ENCODE measurements around the gene TICRR.

TICRR gene

DNA sequence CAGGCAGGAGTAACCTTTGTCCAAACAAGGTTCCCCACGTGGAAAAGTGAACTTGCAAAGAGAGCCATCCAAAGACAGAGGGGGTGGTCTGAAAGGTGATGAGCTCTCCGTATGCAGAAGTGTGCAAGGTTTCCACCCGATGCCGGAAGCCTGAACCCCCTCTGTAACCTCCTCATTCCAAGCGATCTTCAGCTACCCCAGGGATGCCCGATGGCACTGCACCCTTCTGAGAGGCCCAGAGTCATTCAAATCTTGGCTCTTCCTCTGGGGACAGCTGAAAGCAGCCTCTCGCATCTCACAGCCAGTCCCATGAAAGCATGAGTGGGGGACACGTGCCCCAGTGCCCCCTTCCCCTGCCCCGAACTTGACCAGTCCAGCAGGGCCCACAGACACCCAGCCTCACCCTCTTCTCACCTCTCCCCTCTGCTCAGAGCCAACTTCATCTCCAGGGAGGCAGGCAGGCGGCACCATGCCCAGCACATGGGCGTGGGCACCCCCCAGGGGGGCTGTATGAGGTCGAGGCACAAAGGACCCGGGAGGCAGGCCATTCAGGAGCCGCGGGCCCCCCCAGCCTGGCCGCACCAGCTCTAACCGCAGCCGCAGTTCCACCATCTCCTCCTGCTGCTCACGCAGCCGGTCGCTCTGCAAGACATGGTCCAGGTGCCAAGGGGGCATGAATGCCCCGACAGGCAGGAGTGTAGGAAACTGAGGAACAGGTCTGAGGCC is 71.3 kb downstream of the TICRR start:
- 92% methylated on average over 22 of the region's 22 CpGs for WGBS
- H3K36me3 ChIP-seq (ENCODE audit: insufficient read depth, low read length), result peaks cover 46% of the 10 kb centered on the region

DNA sequence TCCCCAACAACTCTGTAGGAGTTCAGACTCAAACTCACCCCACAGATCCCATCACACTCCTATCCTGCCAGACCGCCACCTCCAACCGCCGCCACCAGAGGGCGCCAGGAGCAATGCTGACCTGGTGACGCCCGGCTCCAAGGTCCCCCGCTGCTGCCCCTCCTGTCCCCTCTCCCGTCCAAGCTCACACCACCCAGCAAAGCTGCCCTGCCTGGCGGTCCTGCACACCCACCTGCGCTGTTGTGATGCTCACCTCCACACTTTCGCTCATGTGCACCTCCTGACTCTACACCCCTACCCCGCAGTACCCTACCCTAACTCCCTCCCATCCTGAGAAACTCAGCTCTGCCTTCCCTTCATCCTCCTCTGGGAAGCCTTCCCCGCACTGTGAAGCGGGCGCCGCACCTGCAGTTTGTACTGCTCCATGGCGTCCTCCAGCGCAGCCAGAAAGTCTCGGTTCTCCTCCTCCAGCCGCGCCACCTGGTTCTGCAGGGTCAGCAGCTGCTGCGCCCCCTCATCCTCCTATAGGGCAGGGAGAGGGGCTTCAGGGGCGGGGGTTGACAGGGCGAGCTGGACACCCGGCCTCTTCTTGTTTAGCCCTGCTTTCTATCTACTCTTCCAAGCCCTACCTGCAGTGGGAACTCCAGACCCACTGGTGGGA is 72.1 kb downstream of the TICRR start:
- H3K27me3 ChIP-seq (ENCODE audit: insufficient read depth, low read length), result no peaks in the 10 kb centered on the region
- no peak overlapping the region; the same call in 1 of the 2 replicates for H3K27ac ChIP-seq (ENCODE audit: low read depth, low read length)
- WGBS, result 55% methylated on average over 25 of the region's 25 CpGs
- H3K36me3 ChIP-seq (ENCODE audit: insufficient read depth, low read length), result peaks cover 41% of the 10 kb centered on the region
- no peaks in the 10 kb centered on the region for H3K4me1 ChIP-seq (ENCODE audit: insufficient read depth, low read length)
- no peak overlapping the region; the same call in 1 of the 2 replicates for H3K9ac ChIP-seq (ENCODE audit: low read depth, low read length)
- H3K9me3 ChIP-seq (ENCODE audit: insufficient read depth, low read depth, low read length), result no peaks in the 10 kb centered on the region
- H3K4me3 ChIP-seq (ENCODE audit: low read length), result peak overlapping the region; percentile 32; the same call in 1 of the 2 replicates

More for the DNA sequence above, 71.3 kb downstream of the TICRR start:
- no peaks in the 10 kb centered on the region for H3K27me3 ChIP-seq (ENCODE audit: insufficient read depth, low read length)
- no peaks in the 10 kb centered on the region for H3K4me1 ChIP-seq (ENCODE audit: insufficient read depth, low read length)
- H3K4me3 ChIP-seq (ENCODE audit: low read length), result no peak overlapping the region
- H3K9ac ChIP-seq (ENCODE audit: low read depth, low read length), result no peak overlapping the region
- H3K9me3 ChIP-seq (ENCODE audit: insufficient read depth, low read depth, low read length), result no peaks in the 10 kb centered on the region
- H3K27ac ChIP-seq (ENCODE audit: low read depth, low read length), result no peak overlapping the region

- H3K9me3 ChIP-seq (ENCODE audit: insufficient read depth, low read depth, low read length), result no peaks in the 10 kb centered on the region
- no peak overlapping the region for H3K4me3 ChIP-seq (ENCODE audit: low read length)
- H3K36me3 ChIP-seq (ENCODE audit: insufficient read depth, low read length), result peaks cover 35% of the 10 kb centered on the region
- H3K9ac ChIP-seq (ENCODE audit: low read depth, low read length), result no peak overlapping the region
- WGBS, result 96% methylated on average over 102 of the region's 102 CpGs
- H3K27me3 ChIP-seq (ENCODE audit: insufficient read depth, low read length), result no peaks in the 10 kb centered on the region
- no peaks in the 10 kb centered on the region for H3K4me1 ChIP-seq (ENCODE audit: insufficient read depth, low read length)
- no peak overlapping the region for H3K27ac ChIP-seq (ENCODE audit: low read depth, low read length)
Observed at GRCh38 chr15:89648106-89649012, 73.1 kb downstream of the TICRR start.

- Histone ChIP-seq H3K27me3 (ENCODE audit: insufficient read depth, low read length) (no peaks in the 10 kb centered on the region), H3K4me1 (ENCODE audit: insufficient read depth, low read length) (no peaks in the 10 kb centered on the region), H3K9ac (ENCODE audit: low read depth, low read length) (no peak overlapping the region), H3K4me3 (ENCODE audit: low read length) (no peak overlapping the region), H3K9me3 (ENCODE audit: insufficient read depth, low read depth, low read length) (no peaks in the 10 kb centered on the region), H3K27ac (ENCODE audit: low read depth, low read length) (no peak overlapping the region), H3K36me3 (ENCODE audit: insufficient read depth, low read length) (peaks cover 29% of the 10 kb centered on the region)
- WGBS, result 97% methylated on average over 37 of the region's 37 CpGs
Observed at GRCh38 chr15:89649013-89649625, 73.8 kb downstream of the TICRR start.

DNA sequence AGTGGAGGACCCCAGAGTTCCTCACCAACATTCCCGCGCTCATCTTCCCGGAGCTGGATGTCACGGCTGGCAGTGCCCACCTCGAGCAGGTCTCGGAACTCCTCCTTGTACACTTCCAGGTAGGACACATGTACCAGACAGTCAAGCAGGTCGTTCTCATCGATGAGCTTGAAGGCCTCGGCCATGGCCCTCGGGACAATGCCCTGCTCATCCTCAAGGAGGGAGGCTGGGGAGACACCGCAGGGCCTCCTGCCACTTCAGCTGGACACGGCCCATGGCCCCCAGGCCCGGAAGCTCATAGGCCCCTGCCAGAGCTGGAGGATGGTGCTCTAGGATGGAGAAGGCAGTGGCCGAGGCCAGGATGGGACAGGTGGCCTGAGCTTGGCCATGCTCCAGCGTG is 74.4 kb downstream of the TICRR start:
- WGBS, result 94% methylated on average over 15 of the region's 15 CpGs
- H3K27ac ChIP-seq (ENCODE audit: low read depth, low read length), result no peak overlapping the region
- H3K36me3 ChIP-seq (ENCODE audit: insufficient read depth, low read length), result peaks cover 25% of the 10 kb centered on the region
- H3K4me1 ChIP-seq (ENCODE audit: insufficient read depth, low read length), result no peaks in the 10 kb centered on the region
- H3K9ac ChIP-seq (ENCODE audit: low read depth, low read length), result no peak overlapping the region
- no peaks in the 10 kb centered on the region for H3K27me3 ChIP-seq (ENCODE audit: insufficient read depth, low read length)
- H3K4me3 ChIP-seq (ENCODE audit: low read length), result no peak overlapping the region
- no peaks in the 10 kb centered on the region for H3K9me3 ChIP-seq (ENCODE audit: insufficient read depth, low read depth, low read length)

- Histone ChIP-seq H3K27me3 (ENCODE audit: insufficient read depth, low read length) (no peaks in the 10 kb centered on the region), H3K36me3 (ENCODE audit: insufficient read depth, low read length) (peaks cover 12% of the 10 kb centered on the region; the same call in 1 of the 2 replicates), H3K27ac (ENCODE audit: low read depth, low read length) (no peak overlapping the region), H3K9me3 (ENCODE audit: insufficient read depth, low read depth, low read length) (no peaks in the 10 kb centered on the region), H3K4me1 (ENCODE audit: insufficient read depth, low read length) (no peaks in the 10 kb centered on the region), H3K9ac (ENCODE audit: low read depth, low read length) (no peak overlapping the region), H3K4me3 (ENCODE audit: low read length) (no peak overlapping the region)
- WGBS, result 78% methylated on average over 7 of the region's 7 CpGs
Observed at GRCh38 chr15:89652131-89652530, 76.9 kb downstream of the TICRR start.

- H3K4me3 ChIP-seq (ENCODE audit: low read length), result no peak overlapping the region
- H3K36me3 ChIP-seq (ENCODE audit: insufficient read depth, low read length), result peaks cover 12% of the 10 kb centered on the region; the same call in 1 of the 2 replicates
- no peak overlapping the region for H3K27ac ChIP-seq (ENCODE audit: low read depth, low read length)
- H3K4me1 ChIP-seq (ENCODE audit: insufficient read depth, low read length), result no peaks in the 10 kb centered on the region
- no peaks in the 10 kb centered on the region for H3K9me3 ChIP-seq (ENCODE audit: insufficient read depth, low read depth, low read length)
- WGBS, result 86% methylated on average over 16 of the region's 16 CpGs
- H3K27me3 ChIP-seq (ENCODE audit: insufficient read depth, low read length), result no peaks in the 10 kb centered on the region
- H3K9ac ChIP-seq (ENCODE audit: low read depth, low read length), result no peak overlapping the region
Observed at GRCh38 chr15:89652666-89653065, 77.4 kb downstream of the TICRR start.

DNA sequence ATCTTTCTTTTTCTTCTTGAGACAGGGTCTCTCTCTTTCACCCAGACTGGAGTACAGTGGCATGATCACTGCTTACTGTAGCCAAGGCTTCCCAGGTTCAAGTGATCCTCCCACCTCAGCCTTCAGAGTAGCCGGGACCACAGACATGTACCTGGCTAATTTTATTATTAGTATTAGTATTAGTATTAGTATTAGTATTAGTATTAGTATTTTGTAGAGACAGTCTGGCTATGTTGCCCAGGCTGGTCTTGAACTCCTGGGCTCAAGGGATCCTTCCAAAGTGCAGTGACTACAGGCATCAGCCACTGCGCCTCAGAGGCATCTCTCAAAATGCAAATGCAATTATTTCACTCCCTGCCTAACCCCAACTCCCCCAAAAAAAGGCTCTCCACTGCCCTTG is 78.3 kb downstream of the TICRR start:
- Histone ChIP-seq H3K27ac (ENCODE audit: low read depth, low read length) (no peak overlapping the region), H3K9ac (ENCODE audit: low read depth, low read length) (no peak overlapping the region), H3K4me1 (ENCODE audit: insufficient read depth, low read length) (no peaks in the 10 kb centered on the region), H3K4me3 (ENCODE audit: low read length) (no peak overlapping the region), H3K9me3 (ENCODE audit: insufficient read depth, low read depth, low read length) (no peaks in the 10 kb centered on the region), H3K36me3 (ENCODE audit: insufficient read depth, low read length) (peaks cover 12% of the 10 kb centered on the region; the same call in 1 of the 2 replicates), H3K27me3 (ENCODE audit: insufficient read depth, low read length) (no peaks in the 10 kb centered on the region)
- WGBS, result 97% methylated on average over 2 of the region's 2 CpGs

DNA sequence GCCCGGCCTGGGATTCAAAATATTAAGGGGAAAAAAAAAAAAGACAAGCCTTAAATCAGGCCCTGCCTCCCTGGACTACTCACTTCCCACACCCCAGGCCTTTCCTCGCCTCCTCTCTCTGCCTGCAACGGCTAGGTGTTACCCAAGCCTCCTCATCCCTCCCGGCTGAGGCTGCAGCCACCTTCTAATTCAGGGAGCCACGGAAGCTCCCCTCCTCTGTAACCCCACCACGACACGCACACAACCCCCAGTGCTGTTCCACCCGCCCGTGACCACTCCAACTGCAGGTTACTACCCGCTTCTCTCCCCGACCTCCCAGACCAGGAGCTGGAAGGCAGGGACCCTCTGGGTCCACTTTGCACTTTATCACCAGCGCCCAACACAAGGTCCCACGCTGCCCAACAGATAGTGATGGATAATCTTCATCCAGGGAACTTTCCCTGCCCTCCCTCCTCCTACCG is 79.1 kb downstream of the TICRR start:
- Histone ChIP-seq H3K36me3 (ENCODE audit: insufficient read depth, low read length) (peaks cover 12% of the 10 kb centered on the region; the same call in 1 of the 2 replicates), H3K4me3 (ENCODE audit: low read length) (peak overlapping the region; percentile 90), H3K9me3 (ENCODE audit: insufficient read depth, low read depth, low read length) (no peaks in the 10 kb centered on the region), H3K27me3 (ENCODE audit: insufficient read depth, low read length) (peaks cover 3% of the 10 kb centered on the region; the same call in 1 of the 2 replicates), H3K9ac (ENCODE audit: low read depth, low read length) (peak overlapping the region; percentile 81), H3K27ac (ENCODE audit: low read depth, low read length) (no peak overlapping the region), H3K4me1 (ENCODE audit: insufficient read depth, low read length) (no peaks in the 10 kb centered on the region)
- WGBS, result 37% methylated on average over 14 of the region's 14 CpGs

- Histone ChIP-seq H3K27me3 (ENCODE audit: insufficient read depth, low read length) (peaks cover 6% of the 10 kb centered on the region; the same call in 1 of the 2 replicates), H3K27ac (ENCODE audit: low read depth, low read length) (no peak within 1 kb of the TSS), H3K9me3 (ENCODE audit: insufficient read depth, low read depth, low read length) (no peaks in the 10 kb centered on the region), H3K36me3 (ENCODE audit: insufficient read depth, low read length) (peaks cover 6% of the 10 kb centered on the region; the same call in 1 of the 2 replicates), H3K4me3 (ENCODE audit: low read length) (peak within 1 kb of the TSS; percentile 90), H3K4me1 (ENCODE audit: insufficient read depth, low read length) (no peaks in the 10 kb centered on the region), H3K9ac (ENCODE audit: low read depth, low read length) (peak within 1 kb of the TSS; percentile 81)
- WGBS, result 1% methylated on average over 87 of the region's 87 CpGs
Observed at GRCh38 chr15:89654847-89655805, 79.9 kb downstream of the TICRR start, which contains the start of gene KIF7. Gene KIF7 (minus strand): TSS chr15:89655467. CDS start chr15:89652930, 2,537 bp downstream.

Data from HUES64 (cell line).